GM03348 (cell line): ENCODE data around the gene PRRT1B.
"Not testable (repeated sequence)": the region's sequence is repeated elsewhere in the genome, so short reads cannot be mapped to it uniquely, and the experiment has no call there.

ENCODE experiments used
- DNase-seq: peaks from one replicate; pipeline ENCODE4 v3.0.0; 2012; ENCODE audit warnings: low spot score

The PRRT1B gene

GRCh38 chr9:131545003-131545785, at the start of gene PRRT1B:
Gene PRRT1B, plus strand, starts transcription at chr9:131545523. Its CDS starts 93 bp downstream, at chr9:131545616.
- no peak for DNase-seq

- DNase-seq = no peak
Measured at GRCh38 chr9:131495785-131496184, 49.5 kb upstream of the PRRT1B start.

- no peak for DNase-seq
Measured at GRCh38 chr9:131496844-131497405, 48.4 kb upstream of the PRRT1B start.

GRCh38 chr9:131499254-131499767, 46.0 kb upstream of the PRRT1B start:
- no peak for DNase-seq

GRCh38 chr9:131500377-131500776, 44.9 kb upstream of the PRRT1B start:
- DNase-seq = no peak

- DNase-seq = peak; percentile 25
Measured at GRCh38 chr9:131500939-131501541, 44.3 kb upstream of the PRRT1B start.

GRCh38 chr9:131502781-131503625, 42.3 kb upstream of the PRRT1B start, which contains the start of gene POMT1:
Gene POMT1, plus strand, starts transcription at chr9:131502918. Its CDS starts 1,301 bp downstream, at chr9:131504219.
- DNase-seq = peak; percentile 100

- peak; percentile 48 for DNase-seq
Measured at GRCh38 chr9:131503626-131504465, 41.5 kb upstream of the PRRT1B start.

GRCh38 chr9:131505012-131505411, 40.3 kb upstream of the PRRT1B start:
- DNase-seq = no peak

GRCh38 chr9:131511416-131511815, 33.9 kb upstream of the PRRT1B start:
- no peak for DNase-seq

- no peak for DNase-seq
Measured at GRCh38 chr9:131511880-131512279, 33.4 kb upstream of the PRRT1B start.

GRCh38 chr9:131513177-131513576, 32.1 kb upstream of the PRRT1B start:
- DNase-seq = no peak

- not testable (repeated sequence) for DNase-seq
Measured at GRCh38 chr9:131515559-131516031, 29.7 kb upstream of the PRRT1B start.

- DNase-seq = no peak
Measured at GRCh38 chr9:131516100-131516499, 29.2 kb upstream of the PRRT1B start.

- DNase-seq = no peak
Measured at GRCh38 chr9:131516930-131517329, 28.4 kb upstream of the PRRT1B start.

- no peak for DNase-seq
Measured at GRCh38 chr9:131517761-131518190, 27.5 kb upstream of the PRRT1B start.

- DNase-seq = no peak
Measured at GRCh38 chr9:131518553-131518952, 26.8 kb upstream of the PRRT1B start.

- no peak for DNase-seq
Measured at GRCh38 chr9:131520503-131520902, 24.8 kb upstream of the PRRT1B start.

- DNase-seq = no peak
Measured at GRCh38 chr9:131521203-131521602, 24.1 kb upstream of the PRRT1B start.

GRCh38 chr9:131521822-131522221, 23.5 kb upstream of the PRRT1B start:
- DNase-seq = no peak
